GM12892 (cell line): ENCODE results near the gene SERPINB2.
"Not testable (repeated sequence)": the region's sequence is repeated elsewhere in the genome, so short reads cannot be mapped to it uniquely, and the experiment has no call there.

ENCODE experiments used
- DNase-seq: peaks from one replicate; pipeline ENCODE4 v3.0.0; 2011; ENCODE audit not compliant: insufficient read length
- FAIRE-seq: peaks from 2 replicates; lab custom pipeline; 2011; peaks lifted over from hg19 to GRCh38; lab: Jason Lieb, UNC
- POLR2A ChIP-seq: IDR thresholded peaks from 2 replicates; pipeline ENCODE4 v1.6.1; 2011; ENCODE audit warnings: low read depth, low read length, control low read depth
- POLR2AphosphoS5 ChIP-seq: IDR thresholded peaks from 2 replicates; pipeline ENCODE4 v1.6.1; 2011; ENCODE audit warnings: low read depth, low read length, control low read depth
- TAF1 ChIP-seq: IDR thresholded peaks from 2 replicates; pipeline ENCODE4 v1.6.1; 2011; ENCODE audit warnings: low read depth, mild to moderate bottlenecking, control low read depth, low read length, borderline replicate concordance

Gene SERPINB2

DNA sequence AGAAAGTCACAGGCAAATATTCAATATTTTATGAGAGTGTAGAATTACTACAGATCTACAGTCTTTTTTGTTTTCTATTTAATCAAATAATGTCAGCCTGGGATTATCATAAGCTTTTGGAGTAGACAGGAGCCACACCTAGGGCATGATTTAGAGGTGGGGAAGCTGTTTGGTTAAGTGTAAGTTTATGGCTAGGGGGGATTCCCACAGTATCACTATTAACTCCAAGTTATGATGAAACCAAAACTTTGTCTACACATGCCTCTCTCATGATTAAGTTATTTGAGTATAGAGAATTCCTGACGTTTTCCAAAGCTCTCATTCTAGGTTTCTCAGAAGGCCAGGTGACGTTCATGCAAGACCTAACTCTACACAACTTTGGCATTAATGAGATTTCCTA lies 22.4 kb downstream of the SERPINB2 start:
- FAIRE-seq: peak; percentile 80
- TF ChIP-seq POLR2AphosphoS5 (no peak), POLR2A (no peak), TAF1 (no peak)

DNA sequence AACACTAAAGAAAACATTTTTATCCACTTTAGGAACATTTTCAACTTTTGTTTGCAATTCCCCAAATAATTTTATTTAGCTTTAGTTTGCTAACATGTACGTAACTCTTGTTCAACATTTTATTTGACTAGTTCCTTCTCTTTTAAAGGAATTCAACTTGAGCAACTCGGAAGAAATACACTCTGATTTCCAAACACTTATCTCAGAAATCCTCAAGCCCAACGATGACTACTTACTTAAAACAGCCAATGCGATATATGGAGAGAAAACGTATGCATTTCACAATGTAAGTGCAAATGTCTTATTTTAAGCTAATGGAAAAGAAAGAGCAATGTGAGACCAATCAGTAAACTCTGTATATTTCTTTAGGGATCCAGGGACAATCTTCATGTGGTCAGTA lies 30.3 kb downstream of the SERPINB2 start:
- no peak for FAIRE-seq
- TF ChIP-seq POLR2AphosphoS5: no peak
- no peak for TF ChIP-seq POLR2A
- no peak for TF ChIP-seq TAF1
- no peak for DNase-seq

More for the DNA sequence above, 22.4 kb downstream of the SERPINB2 start:
- DNase-seq: no peak

DNA sequence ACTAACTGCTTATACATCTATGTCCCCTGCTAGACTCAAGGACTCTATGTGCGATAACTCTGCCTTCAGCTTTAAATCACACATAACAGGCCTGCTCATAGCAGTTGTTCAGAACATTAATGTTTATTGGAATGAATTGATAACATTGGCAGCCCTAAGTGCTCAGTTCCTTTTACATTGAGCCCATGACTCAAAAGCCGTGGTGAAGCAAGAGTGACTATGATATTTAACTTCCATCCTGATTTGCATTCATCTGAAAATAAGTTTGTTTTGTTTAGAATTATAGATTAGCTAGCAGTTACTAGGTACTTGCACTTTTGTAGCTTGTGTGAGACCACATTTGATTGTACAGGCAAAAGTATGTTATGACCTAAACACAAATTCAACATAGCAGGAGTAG lies 34.5 kb downstream of the SERPINB2 start:
- no peak for FAIRE-seq
- TF ChIP-seq TAF1: no peak
- no peak for TF ChIP-seq POLR2AphosphoS5
- TF ChIP-seq POLR2A: no peak
- DNase-seq: no peak

DNA sequence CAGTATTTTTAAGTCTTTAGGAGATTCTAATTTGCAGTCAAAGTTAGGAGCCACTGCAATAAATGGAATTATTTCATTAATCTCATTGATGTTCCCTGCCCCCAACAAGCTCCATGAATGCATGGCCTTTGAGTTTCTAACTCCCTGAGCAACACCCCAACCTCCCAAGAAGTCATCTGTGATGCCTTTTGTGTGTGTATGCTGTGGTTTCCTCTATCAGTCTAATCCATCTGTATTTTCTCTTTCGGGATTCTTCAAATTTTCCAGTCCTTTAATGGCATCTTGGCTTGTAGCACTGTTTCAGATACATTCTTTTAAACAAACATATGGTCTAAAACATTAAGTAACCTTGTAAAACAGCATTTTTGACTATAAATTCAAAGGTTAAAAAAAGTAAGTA lies 37.0 kb downstream of the SERPINB2 start:
- FAIRE-seq (no peak), DNase-seq (no peak)
- TF ChIP-seq POLR2AphosphoS5: no peak
- TF ChIP-seq TAF1: no peak
- no peak for TF ChIP-seq POLR2A

DNA sequence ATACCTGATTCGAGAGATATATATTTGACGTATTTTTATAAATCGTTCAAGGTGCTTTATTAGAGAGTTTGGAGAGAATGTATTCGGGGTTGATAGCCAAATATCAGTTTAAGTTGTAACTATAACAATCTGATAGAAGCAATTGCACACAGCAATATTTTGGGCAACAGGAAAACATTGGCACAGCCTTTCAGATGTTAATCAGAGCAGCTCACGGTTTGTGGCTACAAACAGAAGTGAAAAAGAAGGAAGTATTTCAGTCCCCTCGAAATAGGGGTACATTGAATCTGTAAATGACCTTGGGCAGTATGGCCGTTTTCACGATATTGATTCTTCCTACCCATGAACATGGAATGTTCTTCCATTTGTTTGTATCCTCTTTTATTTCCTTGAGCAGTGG lies 40.8 kb downstream of the SERPINB2 start:
- TF ChIP-seq TAF1 (no peak), POLR2A (no peak), POLR2AphosphoS5 (no peak)
- DNase-seq (no peak), FAIRE-seq (no peak)

DNA sequence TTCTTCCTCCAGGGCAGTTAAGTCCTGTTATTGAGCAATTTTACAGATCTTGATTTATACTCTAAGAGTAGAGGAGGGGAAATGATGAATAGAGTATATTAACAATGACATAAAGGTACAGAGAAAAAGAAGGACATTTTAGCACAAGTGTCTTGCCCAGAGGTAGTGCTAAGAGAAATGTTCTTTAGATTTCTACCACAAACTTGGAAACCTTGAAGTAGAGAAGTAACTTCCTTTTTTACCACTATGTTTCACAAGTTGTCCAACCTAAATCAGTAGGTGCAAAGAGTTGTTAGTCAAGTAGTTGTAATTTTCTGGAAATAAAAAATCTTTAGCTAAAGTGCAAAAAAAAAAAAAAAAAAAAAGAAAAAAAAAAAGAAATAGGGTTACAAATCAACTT lies 41.9 kb downstream of the SERPINB2 start:
- DNase-seq: not testable (repeated sequence)
- peak; percentile 62 for FAIRE-seq

DNA sequence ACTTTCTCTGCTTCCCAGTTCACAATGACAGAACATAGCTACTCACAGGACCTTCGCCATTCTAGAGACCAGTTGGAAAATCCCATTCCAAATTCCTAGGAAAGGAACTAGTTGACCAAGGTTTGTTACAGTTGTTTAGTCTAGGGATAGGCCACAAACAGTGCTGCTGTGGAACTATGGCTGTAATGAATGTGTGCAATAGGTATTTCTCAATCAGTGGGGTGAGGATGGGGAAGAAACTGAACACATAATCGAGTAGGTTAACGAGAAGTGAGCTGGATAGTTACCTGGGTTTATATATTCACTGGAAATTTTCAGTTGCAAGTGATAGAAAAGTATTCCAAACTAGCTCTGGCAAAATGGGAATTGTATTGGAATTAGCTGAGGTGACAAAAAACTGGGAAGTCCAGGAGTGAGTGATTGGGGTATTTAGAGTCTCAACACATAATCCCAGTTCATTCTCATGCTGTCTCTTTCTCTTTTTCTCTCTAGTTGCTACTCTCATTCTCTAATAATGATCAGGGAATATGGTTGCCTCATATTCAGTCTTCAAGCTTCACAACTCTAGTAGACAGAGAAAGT lies 43.4 kb downstream of the SERPINB2 start:
- TF ChIP-seq POLR2AphosphoS5 (no peak), TAF1 (no peak), POLR2A (no peak)
- no peak for DNase-seq
- no peak for FAIRE-seq

DNA sequence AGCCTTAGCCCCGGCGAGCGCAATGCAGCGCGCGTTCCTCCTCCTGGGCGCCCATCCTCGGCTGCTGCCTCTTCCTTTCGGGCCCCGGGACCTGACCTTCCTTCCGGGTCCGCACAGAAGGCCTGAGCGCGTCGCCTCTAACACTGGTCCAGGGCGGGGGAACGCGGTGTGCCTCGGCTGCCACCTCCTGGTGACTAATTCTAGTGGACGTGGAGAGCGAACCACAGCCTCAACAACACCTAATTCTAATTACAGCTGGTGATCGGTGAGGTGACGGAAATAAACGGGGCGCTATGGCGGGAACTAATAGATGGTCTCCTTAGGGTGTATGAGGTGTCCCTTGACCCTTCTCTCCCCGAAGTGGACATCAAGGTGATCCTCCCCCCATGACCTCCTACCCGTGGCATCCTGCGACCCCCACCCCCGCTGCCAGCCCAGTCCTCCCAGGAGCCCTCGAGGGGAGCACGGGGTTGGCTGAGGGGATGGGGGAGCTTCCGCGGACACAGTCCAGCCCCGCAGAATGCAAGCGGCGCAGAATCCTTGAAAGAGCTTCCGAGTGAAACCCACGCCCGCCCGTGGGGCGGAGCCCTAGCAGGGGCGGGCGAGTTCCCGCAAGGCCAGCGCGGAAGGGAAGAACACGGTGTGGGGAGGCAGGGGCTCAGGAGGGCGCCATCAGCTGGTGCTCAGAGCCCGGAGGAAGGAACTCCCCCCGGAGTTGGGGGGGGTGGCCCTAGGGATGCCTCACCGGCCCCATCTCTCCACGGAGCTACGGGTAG lies 48.8 kb downstream of the SERPINB2 start:
- TF ChIP-seq TAF1 (no peak), POLR2AphosphoS5 (peak; percentile 40; the same call in 1 of the 2 replicates), POLR2A (peak; percentile 67; the same call in 1 of the 2 replicates)
- FAIRE-seq (peak; percentile 95), DNase-seq (peak; percentile 64)

DNA sequence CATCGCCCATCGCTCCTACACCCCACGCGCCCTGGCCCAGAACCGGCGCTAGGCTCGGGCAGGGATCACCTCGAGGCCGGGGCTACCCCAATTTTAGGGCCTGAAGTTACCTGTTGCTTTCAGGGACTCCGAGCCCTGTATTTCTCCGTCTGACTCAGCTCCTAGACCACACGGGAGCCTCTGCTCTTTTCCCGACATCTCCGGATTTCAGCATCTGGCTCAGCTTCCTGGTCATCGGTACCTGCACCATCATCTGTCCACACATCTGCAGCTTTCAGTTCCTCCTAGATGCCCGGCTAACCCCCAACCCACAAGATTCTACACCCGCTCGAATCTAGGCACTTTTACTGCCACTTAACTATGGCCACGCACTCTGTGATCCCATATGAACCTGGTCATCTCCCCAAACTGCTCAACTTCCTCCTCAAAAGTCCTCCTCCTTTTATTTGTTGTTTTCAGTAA lies 49.5 kb downstream of the SERPINB2 start:
- DNase-seq (no peak), FAIRE-seq (peak; percentile 85)
- TF ChIP-seq TAF1 (no peak), POLR2AphosphoS5 (no peak), POLR2A (no peak)

DNA sequence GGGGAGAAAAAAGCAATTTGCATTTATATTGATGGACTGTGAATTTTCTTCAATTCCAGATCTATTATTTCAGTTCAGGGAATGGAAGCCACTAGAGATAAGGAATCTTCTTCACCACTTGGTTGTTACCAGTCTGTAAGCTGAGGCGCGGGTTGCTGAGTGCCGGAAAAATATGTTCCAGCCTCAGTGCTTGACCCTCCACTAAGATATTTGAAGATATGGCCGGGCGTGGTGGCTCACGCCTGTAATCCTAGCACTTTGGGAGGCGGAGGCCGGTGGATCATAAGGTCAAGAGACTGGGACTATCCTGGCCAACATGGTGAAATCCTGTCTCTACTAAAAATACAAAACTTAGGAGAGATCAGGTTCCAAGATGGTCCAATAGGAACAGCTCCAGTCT lies 52.5 kb downstream of the SERPINB2 start:
- FAIRE-seq (no peak), DNase-seq (no peak)
- TF ChIP-seq POLR2AphosphoS5: no peak
- no peak for TF ChIP-seq TAF1
- TF ChIP-seq POLR2A: no peak

DNA sequence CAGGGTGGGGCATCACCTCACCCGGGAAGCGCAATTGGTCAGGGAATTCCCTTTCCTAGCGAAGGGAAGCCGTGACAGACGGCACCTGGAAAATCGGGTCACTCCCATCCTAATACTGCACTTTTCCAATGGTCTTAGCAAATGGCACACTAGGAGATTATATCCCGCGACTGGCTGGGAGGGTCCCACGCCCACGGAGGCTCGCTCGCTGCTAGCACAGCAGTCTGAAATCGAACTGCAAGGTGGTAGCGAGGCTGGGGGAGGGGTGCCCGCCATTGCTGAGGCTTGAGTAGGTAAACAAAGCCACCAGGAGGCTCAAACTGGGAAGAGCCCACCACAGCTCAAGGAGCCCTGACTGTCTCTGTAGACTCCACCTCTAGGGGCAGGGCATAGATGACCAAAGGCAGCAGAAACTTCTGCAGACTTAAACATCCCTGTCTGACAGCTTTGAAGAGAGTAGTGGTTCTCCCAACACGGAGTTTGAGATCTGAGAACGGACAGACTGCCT lies 53.1 kb downstream of the SERPINB2 start:
- not testable (repeated sequence) for DNase-seq, FAIRE-seq
